Inferior parietal cortex (tissue), 1 donor: ENCODE results near the gene GPR42.

Experiments used
- DNase-seq: peaks from one replicate; pipeline ENCODE4 v3.0.0-alpha.2; 2016; ENCODE audit errors: extremely low spot score

Gene GPR42

GRCh38 chr19:35419805-35420204, 48.9 kb downstream of the GPR42 start:
- no peak for DNase-seq

- DNase-seq = no peak
These were observed 50.5 kb downstream of the GPR42 start for GRCh38 chr19:35421362-35421761.
